Small intestine (tissue), 7 donors: ENCODE results near the gene JPT2. TPM values are rescaled to one million over a fixed set of nuclear protein-coding genes. Genes with fewer than 3 reads are reported as not detected.
A peak's percentile ranks its signal among the peaks of the same experiment; 100 is the strongest.

Experiments
- DNase-seq, 2 donors: peaks; one replicate each; pipeline versions ENCODE4 v3.0.0 to v3.0.0-alpha.2; 2013
- FAIRE-seq: peaks from 2 replicates; lab custom pipeline; 2012; peaks lifted over from hg19 to GRCh38; lab: Jason Lieb, UNC
- H3K27ac ChIP-seq, 3 donors: one replicate each; pipeline ENCODE4 v1.5.1; 2013; ENCODE audit warnings: low read length in 2 of 3, mild to moderate bottlenecking in 2 of 3, control low read depth in 1 of 3, inconsistent platforms in 1 of 3, low read depth in 1 of 3, moderate library complexity in 1 of 3
- H3K27me3 ChIP-seq, 3 donors: one replicate each; pipeline ENCODE4 v1.6.1; 2013; ENCODE audit warnings: low read length in 3 of 3, inconsistent platforms in 1 of 3; ENCODE audit not compliant: control insufficient read depth in 3 of 3, insufficient read depth in 3 of 3
- H3K36me3 ChIP-seq, 3 donors: one replicate each; pipeline ENCODE4 v1.6.1; 2013; ENCODE audit warnings: low read length in 3 of 3, inconsistent platforms in 1 of 3, low read depth in 1 of 3, mild to moderate bottlenecking in 1 of 3, moderate library complexity in 1 of 3; ENCODE audit not compliant: control insufficient read depth in 3 of 3, insufficient read depth in 2 of 3
- H3K4me1 ChIP-seq, 3 donors: one replicate each; pipeline ENCODE4 v1.6.1; 2013; ENCODE audit warnings: low read length in 2 of 3, inconsistent platforms in 1 of 3, low read depth in 1 of 3, mild to moderate bottlenecking in 1 of 3, moderate library complexity in 1 of 3; ENCODE audit not compliant: control insufficient read depth in 3 of 3, insufficient read depth in 2 of 3
- H3K4me3 ChIP-seq, 3 donors: one replicate each; pipeline ENCODE4 v1.5.1; 2013; ENCODE audit warnings: low read length in 3 of 3, control low read depth in 1 of 3, inconsistent platforms in 1 of 3, low read depth in 1 of 3, mild to moderate bottlenecking in 1 of 3, moderate library complexity in 1 of 3
- H3K9me3 ChIP-seq, 2 donors: one replicate each; pipeline ENCODE4 v1.6.1; 2013; ENCODE audit warnings: low read depth in 1 of 2, low read length in 1 of 2; ENCODE audit not compliant: control insufficient read depth in 2 of 2, insufficient read depth in 1 of 2
- WGBS, 3 donors: extraction: QIAGEN DNeasy Blood & Tissue Kit; methylation state at CpG; one replicate each; pipeline ENCODE4 v1.1.7; 2013; 5-methylcytosine and 5-hydroxymethylcytosine counted together
- polyA plus RNA-seq, 4 donors: library from polyadenylated mRNA; stranded (reverse) in 3 of 4; unstranded in 1 of 4; fragments of 200-250 nt in 3 of 4; fragments of 120-200 nt in 1 of 4; gene quantifications; one replicate each; pipeline versions ENCODE4 v1.2.1 to v1.2.3, GENCODE V29; 2013
- donor health status: healthy with polysubstance abuse.
- donor health status: control.
- donor health status: control.
- donor health status: Bipolar disorder and iron deficiency.
- donor health status: healthy.

The JPT2 gene
- polyA plus RNA-seq, 4 donors = 17.0 to 52.4 (median 36.3) TPM

- Histone ChIP-seq H3K4me1 (no peaks in the 10 kb centered on the region), H3K27me3 (no peaks in the 10 kb centered on the region), H3K27ac (no peak overlapping the region), H3K4me3 (no peak overlapping the region), H3K36me3 (peaks cover 18 to 90% (median 19%) of the 10 kb centered on the region in 3 donors), H3K9me3 (no peaks in the 10 kb centered on the region)
- 82 to 90% (median 88%) methylated on average over 13 of the region's 13 CpGs for WGBS, 3 donors
- DNase-seq (no peak), FAIRE-seq (no peak)
These were observed 43.0 kb upstream of the JPT2 start for GRCh38 chr16:1635070-1635469.

GRCh38 chr16:1637526-1637925 is 40.6 kb upstream of the JPT2 start:
- no peaks in the 10 kb centered on the region for H3K27me3 ChIP-seq
- no peak overlapping the region for H3K4me3 ChIP-seq
- H3K4me1 ChIP-seq = no peaks in the 10 kb centered on the region
- no peak for FAIRE-seq
- WGBS, 3 donors = 91 to 92% (median 92%) methylated on average over 10 to 11 of the region's 11 CpGs
- no peaks in the 10 kb centered on the region for H3K9me3 ChIP-seq
- no peak for DNase-seq
- no peak overlapping the region for H3K27ac ChIP-seq
- H3K36me3 ChIP-seq = peaks cover 28 to 94% (median 30%) of the 10 kb centered on the region in 3 donors

DNA sequence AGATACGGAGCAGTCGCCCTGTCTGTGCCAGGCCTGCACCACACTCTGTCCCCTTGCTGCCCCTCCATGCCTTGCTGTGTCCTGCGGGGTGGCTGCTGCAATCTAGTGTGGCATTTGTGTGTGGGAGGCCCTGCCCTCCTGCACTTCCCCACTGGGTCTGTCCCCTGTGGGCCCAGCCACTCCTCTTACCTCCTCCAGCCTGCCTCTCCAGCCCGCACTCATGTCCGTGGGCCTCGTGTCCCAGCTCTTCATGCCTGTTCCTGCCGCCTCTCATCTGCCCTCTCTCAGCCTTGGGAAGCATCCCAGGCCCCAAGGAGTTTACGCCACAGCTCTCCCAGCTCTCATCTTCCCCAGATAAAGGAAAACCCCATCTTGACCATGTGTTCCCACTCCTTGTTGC is 39.3 kb upstream of the JPT2 start:
- Histone ChIP-seq H3K4me1 (no peaks in the 10 kb centered on the region), H3K9me3 (no peaks in the 10 kb centered on the region), H3K27me3 (no peaks in the 10 kb centered on the region), H3K36me3 (peaks cover 27 to 94% (median 31%) of the 10 kb centered on the region in 3 donors), H3K27ac (no peak overlapping the region), H3K4me3 (no peak overlapping the region)
- no peak for FAIRE-seq
- DNase-seq = no peak
- 93 to 98% (median 93%) methylated on average over 8 of the region's 8 CpGs for WGBS, 3 donors

DNA sequence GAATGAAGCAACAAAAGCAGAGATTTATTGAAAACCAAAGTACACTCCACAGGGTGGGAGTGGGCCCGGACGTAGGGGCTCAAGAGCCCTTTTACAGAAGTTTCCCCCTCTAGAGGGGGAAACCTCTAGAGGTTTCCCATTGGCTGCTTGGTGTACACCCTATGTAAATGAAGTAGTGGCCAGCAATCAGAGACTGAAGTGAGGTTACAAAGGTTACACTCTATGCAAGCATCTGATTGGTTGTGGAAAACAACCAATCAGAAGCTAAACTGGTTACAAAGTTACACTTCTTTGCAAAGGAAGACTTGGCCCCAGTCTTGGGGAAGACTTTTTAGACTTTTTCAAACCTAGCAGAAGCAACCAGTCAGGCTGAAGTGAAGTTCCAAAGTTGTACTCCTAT is 38.8 kb upstream of the JPT2 start:
- Histone ChIP-seq H3K36me3 (peaks cover 27 to 94% (median 31%) of the 10 kb centered on the region in 3 donors), H3K27me3 (no peaks in the 10 kb centered on the region)

DNA sequence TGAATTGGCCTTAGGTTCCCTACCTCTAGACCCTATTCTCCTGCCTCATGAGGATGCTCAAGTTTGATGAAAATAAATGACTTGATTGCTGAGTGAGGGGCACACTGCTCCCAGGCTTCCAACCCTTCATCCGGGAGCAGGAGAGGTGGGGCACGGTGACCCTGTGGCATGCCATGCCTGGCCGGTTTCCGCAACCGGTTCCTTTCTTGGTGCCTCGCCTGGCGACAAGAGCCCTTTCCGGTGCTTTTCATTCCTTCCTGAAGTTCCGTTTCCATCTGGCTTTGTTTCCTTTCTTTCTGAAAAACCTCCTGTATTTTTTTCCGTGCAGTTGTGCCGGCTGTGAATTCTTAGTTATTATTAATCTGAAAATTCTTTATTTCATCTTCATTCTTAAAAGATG is 38.2 kb upstream of the JPT2 start:
- H3K4me1 ChIP-seq = no peaks in the 10 kb centered on the region
- H3K4me3 ChIP-seq = no peak overlapping the region
- H3K9me3 ChIP-seq = no peaks in the 10 kb centered on the region
- H3K36me3 ChIP-seq = peaks cover 27 to 93% (median 31%) of the 10 kb centered on the region in 3 donors
- no peak overlapping the region for H3K27ac ChIP-seq
- no peak for FAIRE-seq
- no peaks in the 10 kb centered on the region for H3K27me3 ChIP-seq
- DNase-seq = no peak
- WGBS, 3 donors = 84 to 96% (median 91%) methylated on average over 11 of the region's 11 CpGs

More for the DNA sequence above, 38.8 kb upstream of the JPT2 start:
- Histone ChIP-seq H3K9me3 (no peaks in the 10 kb centered on the region), H3K4me1 (no peaks in the 10 kb centered on the region), H3K4me3 (no peak overlapping the region), H3K27ac (no peak overlapping the region)
- no peak for FAIRE-seq
- WGBS, 3 donors = 70 to 86% (median 85%) methylated on average over 2 of the region's 2 CpGs
- peak in 1 of 2 donors; percentile 26 for DNase-seq

DNA sequence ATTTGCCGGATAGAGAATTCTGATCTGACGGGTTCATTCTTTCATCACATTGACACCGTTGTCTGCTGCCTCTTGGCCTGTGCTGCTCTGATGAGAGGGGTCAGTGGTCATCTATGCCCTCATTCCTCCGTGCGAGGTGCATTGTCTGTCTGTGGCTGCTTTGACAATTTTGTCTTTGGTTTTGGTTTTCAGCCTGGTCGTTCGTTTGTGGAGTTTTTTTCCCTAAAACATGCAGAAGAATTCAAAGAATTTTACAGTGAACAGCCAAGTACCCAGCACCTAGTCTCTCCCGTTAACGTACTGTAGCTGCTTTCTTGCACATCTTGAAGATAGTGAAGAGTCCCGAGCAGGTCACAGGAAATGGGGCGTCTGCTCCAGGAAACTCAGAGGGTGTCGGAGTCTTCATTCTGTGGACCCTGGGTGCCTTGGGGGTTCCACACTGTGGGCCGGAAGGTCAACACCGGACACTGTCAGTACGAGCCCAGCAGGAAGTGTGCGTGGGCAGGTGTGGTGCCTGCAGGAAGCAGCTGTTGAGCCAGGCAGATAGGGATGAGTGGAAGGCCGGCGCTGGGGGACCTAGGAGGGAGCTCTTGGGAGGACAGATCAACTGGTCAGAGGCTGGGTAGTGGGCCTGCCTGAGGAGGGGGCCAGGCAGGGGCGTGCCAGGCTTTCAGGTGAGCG is 37.7 kb upstream of the JPT2 start:
- Histone ChIP-seq H3K4me1 (no peaks in the 10 kb centered on the region), H3K4me3 (no peak overlapping the region), H3K27me3 (no peaks in the 10 kb centered on the region), H3K36me3 (peaks cover 25 to 92% (median 31%) of the 10 kb centered on the region in 3 donors), H3K9me3 (no peaks in the 10 kb centered on the region), H3K27ac (no peak overlapping the region)
- FAIRE-seq = no peak
- 79 to 92% (median 87%) methylated on average over 20 of the region's 20 CpGs for WGBS, 3 donors
- no peak for DNase-seq

GRCh38 chr16:1641261-1641660 is 36.8 kb upstream of the JPT2 start:
- Histone ChIP-seq H3K4me3 (no peak overlapping the region), H3K4me1 (no peaks in the 10 kb centered on the region), H3K9me3 (no peaks in the 10 kb centered on the region), H3K27me3 (no peaks in the 10 kb centered on the region), H3K36me3 (peaks cover 26 to 93% (median 31%) of the 10 kb centered on the region in 3 donors), H3K27ac (no peak overlapping the region)
- FAIRE-seq (no peak), DNase-seq (no peak)
- 92 to 97% (median 92%) methylated on average over 12 of the region's 12 CpGs for WGBS, 3 donors

GRCh38 chr16:1642148-1642547 is 35.9 kb upstream of the JPT2 start:
- peaks cover 26 to 85% (median 31%) of the 10 kb centered on the region in 3 donors for H3K36me3 ChIP-seq
- no peak for DNase-seq
- FAIRE-seq = no peak

More at GRCh38 chr16:1642148-1642547, 35.9 kb upstream of the JPT2 start:
- H3K27ac ChIP-seq = no peak overlapping the region
- no peaks in the 10 kb centered on the region for H3K27me3 ChIP-seq
- WGBS, 3 donors = 86 to 93% (median 92%) methylated on average over 5 of the region's 5 CpGs
- no peak overlapping the region for H3K4me3 ChIP-seq
- no peaks in the 10 kb centered on the region for H3K4me1 ChIP-seq
- H3K9me3 ChIP-seq = no peaks in the 10 kb centered on the region
